ENCODE measurements around the gene RNF166.

Gene RNF166

GRCh38 chr16:88705076-88705684, 1.0 kb downstream of the RNF166 start:
- no peak for DNase-seq

DNA sequence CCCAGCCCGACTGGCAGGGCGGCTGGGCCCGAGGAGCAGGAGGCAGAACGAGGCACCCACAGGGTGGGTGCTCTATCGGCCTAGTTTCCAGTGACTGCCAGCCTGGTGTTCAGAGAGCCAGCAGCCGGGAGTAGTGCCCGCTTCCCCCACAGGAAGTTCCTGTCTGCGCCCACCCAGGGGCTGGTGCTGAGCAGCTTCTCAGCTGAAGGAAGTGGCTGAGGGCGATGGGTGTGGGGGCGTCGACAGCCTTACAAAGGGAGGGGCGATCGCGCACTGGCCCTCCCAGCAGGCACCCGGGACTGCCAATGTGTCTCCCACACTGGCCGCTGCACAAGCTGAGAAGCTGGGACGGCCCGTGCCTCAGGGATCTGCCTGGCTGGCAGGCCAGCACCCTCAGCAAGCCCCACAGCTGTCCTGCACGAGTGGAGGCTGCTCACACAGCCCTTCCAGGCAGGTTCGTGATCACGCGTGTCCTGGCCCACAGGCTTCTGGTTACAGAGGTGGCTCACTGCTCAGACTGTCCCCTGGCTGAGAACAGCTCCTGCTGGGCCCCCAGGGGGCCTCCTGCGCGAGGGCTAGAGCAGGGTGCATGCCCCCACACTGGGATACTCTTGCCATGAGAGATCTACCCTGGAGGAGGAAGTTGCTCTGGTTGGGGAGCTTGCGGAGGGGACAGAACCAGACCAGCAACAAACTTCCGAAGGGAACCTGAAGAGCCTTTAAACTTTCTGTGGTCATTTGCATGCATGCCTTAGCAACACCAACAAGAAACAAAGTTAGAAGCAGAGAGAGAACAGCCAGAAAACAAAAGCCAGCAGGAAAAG, 2.5 kb downstream of the RNF166 start:
- DNase-seq: no peak

- no peak for DNase-seq
Observed at GRCh38 chr16:88702371-88703210, 3.6 kb downstream of the RNF166 start.

GRCh38 chr16:88701581-88702370, 4.4 kb downstream of the RNF166 start:
- DNase-seq: no peak

GRCh38 chr16:88700636-88701482, 5.3 kb downstream of the RNF166 start:
- no peak for DNase-seq

GRCh38 chr16:88700322-88700635, 5.9 kb downstream of the RNF166 start:
- no peak for DNase-seq

- no peak for DNase-seq
Observed at GRCh38 chr16:88699180-88699579, 7.0 kb downstream of the RNF166 start.

DNA sequence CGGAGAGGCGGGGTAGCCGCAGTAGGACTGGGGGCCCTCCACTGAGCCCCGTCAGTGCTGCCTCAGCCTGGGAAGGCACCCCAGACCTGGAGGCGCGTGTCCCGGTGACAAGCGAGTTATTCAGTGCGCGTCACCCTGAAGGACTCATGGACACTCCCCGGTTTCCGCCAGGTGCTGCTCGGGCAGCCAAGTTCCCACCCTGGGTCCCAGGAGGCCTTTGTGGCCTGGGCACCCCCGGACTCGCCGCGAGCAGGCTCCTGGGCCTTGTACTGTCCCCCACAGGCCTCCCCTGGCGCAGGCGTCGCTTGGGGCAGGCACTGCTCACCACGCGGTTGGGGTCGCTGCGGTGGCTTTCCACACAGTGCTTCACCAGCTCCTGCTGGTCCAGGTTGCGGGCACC, 7.6 kb downstream of the RNF166 start:
- no peak for DNase-seq

DNA sequence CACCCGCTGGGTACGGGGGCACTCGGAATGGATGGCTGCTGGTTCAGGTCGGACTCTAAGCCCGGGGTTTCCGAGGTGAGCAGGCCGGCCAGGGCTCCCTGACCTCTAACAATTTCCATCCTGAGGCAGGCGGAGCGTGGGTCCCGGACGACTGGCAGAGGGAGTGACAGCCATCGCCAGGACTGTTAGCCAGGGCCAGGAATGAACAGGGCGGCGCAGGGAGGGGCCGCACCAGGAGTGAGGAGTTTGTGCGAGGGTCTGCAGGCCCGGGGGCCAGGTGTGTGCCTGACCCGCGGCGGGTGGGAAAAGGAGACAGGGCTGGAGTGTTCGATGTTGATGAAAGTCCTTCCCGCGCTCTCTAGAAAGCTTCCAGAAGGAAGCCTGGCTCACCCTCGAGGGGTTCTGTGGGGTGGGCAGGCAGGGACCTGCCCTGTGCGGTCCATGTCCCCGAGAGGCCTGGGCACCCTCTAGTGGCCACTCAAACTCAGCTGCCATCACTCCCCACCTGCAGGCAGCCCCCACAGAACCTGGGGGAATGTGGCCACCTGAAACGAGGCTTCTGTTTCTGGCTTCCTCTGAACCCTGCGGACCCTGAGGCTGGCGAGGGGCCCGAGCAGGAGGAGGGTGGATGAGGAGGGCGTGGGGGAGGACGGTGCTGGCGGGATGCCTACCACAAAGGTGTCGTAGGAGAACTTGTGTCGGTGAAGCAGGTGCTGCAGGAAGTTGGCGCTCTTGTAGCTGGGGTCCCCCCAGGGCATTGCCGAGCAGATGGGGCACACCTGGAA, 8.2 kb downstream of the RNF166 start:
- peak; percentile 14 for DNase-seq

DNA sequence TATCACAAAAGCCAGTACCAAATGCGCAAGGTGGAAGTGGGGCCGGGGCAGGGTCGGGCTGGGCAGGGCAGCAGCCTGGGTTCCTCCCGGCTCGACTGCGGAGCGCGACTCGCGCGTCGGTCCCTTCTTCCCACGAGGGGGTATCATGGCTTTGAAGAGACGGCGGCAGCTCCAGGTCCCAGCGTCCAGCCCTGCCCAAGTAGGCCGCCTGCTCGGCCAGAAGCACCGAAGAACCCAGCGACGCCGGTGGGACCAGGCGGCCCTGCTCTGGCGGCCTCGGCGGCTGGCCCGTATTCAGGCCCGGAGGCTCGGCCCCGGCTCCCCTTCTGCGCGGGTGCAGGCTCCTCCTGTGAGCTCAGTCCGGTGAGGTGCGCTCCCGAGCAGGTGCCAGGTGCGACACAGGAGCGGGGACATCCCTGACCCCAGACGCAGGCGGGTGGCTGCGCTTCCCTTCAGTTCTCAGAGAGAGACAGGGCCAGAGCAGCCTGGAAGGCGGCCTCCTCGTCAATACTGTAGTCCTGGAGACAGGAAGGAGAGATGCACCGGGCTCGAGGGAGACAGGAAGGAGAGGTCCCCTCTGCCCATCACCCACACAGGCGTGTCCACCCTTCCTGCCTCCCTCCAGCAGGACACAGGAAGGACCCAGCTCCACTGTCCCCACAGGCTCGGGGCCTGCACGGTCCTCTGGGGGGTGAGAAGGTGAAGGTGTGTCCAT, 8.9 kb downstream of the RNF166 start:
- DNase-seq: no peak

- no peak for DNase-seq
Observed at GRCh38 chr16:88696441-88696840, 9.8 kb downstream of the RNF166 start.

DNA sequence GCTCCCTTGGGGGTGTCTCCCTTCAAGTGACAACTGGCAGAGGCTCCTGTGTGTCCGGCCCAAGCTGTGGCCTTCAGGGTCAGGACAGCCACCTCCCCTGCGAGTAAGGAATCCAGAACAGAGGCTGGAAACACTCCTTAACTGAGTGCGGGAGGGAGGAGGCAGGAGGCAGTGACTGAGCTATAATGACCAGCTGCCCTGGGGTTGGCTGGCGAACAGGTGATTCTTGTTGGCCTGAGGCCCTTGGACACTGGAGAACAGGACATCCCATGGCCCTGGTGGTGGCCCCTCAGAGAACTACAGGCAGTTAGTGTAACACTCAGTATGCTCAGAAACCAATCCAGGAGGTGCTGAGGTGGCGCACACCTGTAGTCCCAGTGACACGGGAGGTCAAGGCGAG, 10.5 kb downstream of the RNF166 start:
- DNase-seq: no peak

DNA sequence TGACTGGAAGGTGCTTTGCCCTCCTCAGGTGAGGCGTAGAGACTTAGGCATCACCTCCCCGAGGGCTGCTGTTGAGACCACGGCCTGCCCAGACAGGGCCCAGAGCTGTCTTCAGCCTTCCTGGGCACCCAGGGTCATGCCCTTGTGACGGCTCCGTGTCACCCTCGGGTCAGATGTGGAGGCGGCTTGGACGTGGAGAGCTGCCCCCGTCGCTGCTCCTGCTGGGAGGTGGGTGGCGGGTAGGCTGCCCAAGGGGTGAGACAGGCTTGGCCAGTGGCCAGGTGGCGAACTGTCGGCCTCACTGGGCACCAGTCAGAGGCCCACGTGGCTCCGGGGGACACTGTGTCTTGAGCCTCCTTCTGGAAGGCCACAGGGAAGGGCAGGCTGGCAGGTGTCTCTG, 11.0 kb downstream of the RNF166 start:
- DNase-seq: no peak

DNA sequence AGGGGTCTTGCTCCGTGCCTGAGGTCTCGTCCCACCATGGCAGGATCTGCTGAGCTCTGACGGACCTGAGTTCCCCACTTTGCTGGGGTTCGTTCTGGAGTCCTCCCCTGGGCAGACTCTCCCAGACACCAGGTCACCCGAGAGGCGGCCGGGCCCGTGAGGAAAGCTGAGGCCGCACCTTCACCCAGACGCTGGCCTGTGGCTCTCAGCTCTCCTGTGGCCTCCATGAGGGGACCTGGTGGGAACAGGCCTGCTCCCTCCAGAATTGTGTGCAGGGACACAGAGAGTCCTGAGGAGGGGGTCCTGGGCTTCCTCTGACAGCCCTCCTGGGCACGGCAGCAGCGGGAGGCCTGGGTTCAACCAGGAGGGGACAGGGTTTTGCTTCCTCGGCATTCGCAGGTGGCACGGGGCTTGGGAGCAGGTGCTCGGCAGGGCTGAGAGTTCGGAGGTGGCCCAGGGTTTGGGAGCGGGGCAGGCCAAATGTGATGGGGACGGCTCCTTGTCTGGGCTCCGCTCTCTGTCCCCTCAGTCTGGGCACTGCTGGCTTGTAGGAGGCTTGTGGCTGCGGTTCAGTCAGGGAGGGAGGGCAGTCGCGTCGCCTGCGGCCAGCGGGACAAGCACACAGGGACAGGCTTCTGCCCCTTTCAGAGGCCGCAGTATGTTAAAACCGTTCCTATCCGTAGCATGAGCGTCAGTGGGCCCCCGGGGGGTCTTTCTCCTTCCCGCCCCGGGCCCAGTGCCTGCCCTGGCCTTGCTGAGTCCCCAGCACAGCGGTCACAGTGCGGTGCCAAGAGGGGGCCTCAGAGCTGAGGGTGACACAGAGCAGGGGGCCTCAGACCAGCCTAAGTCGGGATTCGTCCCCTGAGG, 11.8 kb downstream of the RNF166 start:
- DNase-seq: no peak

DNA sequence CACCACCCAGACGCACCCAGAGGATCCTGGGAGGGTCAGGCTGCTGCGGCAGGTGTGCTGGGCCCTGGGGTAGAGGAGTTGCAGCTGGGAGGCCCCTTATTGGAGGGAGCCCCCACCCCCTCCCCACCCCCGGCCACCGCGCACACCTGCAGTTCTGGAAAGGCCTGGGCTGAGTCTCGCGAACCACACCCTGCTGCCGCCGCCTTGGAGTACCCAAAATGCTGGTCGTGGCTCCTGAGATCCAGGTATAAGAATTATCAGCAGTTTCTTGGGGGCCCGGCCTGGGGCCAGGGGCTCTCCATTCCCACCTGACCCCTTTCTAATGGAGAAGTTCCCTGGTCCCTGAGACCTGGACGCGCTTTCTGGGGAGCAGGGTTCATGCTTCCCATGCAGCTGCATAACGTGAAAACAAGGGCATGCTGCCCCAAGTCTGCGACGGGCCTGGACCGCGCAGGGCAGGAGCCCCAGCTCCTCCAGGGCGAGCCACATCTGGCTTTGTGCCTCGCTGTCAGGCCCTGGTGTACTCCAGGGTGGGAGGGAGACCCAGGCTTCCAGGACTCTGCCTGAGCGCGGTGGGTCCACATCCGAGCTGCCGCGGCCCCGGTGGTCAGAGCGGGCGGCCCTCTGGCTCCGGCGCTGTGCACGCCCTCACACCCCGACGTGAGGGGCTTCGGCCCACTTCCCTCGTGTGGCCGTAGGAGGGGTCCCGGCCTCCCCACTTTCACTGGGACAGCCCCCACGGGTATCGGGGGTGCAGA, 12.6 kb downstream of the RNF166 start:
- DNase-seq: no peak

DNA sequence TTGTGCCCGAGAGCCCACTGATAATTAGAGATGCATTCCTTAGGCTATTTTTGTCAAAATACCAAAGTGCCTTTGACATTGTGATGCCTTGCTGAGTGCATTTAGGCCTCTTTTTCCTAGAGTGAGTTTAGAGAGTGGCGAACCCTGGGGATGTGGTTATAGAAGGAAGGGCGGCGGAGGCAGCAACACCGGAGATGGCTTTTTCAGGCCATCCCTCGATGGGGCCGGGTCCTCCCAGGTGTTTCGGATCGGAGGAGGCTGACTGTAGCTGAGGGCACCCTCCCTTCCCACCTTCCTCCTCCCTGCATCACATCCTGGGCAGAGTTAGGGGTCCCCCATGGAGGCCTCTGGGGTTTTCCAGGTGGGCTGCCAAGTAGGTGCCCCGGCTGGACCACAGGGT, 13.3 kb downstream of the RNF166 start:
- DNase-seq: no peak

DNA sequence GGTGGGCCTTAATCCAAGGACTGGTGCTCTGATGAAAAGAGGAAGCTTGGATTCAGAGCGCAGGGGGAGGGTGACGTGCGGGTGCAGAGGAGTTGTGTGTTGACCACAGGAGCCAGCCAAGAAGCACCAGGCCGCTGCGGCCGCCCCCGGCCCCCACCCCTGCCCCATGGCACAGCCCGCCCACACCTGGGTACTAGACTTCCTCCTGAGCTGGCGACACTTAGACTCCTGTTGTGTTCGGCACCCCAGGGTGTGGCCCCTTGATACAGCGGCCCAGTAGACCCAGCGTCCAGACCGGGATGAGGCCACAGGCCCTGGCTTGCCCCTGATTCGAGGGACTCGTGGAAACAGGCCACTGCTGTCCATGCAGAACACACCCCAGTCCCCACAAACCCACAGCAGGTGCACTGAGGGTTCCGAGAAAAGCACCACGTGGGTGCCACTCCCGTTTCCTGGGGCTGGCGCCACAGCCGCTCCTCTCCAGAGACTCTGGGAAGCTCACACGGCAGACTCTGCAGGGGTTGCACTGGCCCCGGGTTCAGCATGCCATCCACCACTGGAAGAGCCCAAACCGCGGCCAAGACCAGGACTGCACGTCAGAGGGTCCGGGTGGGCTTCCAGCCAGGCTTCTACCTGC, 14.2 kb downstream of the RNF166 start:
- no peak for DNase-seq

- no peak for DNase-seq
Observed at GRCh38 chr16:88691129-88691813, 14.9 kb downstream of the RNF166 start.
